ENCODE results near the gene SF1.

Gene SF1

DNA sequence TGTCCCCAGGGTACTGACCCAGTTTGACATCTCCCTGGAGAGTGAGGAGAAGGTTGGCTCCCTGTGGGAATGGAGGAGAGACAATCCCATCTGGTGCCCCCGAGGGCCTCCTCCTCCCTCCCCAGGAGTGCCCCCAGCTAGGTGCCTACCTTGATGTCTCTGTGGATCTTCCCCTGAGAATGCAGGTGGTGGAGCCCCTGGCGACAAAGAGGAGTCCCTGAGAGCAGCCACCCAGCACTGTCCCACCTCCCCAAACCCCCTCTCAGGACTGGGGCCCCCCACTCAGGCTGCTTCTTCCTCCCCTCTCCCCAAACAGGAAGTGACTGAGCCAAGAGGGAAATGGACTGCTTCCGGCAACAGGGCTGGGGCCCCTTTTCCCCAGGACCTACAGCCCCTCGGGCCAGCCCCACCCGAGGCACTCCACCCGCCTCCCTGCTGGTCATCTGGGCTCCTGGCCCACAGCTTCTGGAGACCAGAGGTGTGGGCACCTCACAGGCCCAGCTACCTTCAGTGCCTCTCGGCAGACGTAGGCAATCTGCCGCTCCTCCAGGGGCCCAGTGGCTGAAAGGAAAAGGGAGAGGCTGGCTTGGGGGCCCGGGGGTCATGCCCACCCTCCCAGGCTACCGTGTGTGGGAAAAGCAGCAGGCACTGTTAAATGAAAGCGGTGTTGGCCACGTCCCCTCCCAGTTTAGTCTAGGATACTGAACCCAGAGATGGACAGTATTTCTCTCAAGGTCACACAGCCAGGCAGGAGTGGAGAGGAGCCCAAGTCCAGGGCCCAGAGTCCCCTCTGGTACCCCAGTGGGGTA lies 23.4 kb upstream of the SF1 start:
- no peak for DNase-seq (ENCODE audit: low read depth in 1 of 2, low spot score in 1 of 2)

GRCh38 chr11:64801158-64801464 lies 22.8 kb upstream of the SF1 start:
- no peak for DNase-seq (ENCODE audit: low read depth in 1 of 2, low spot score in 1 of 2)

- no peak for DNase-seq (ENCODE audit: low read depth in 1 of 2, low spot score in 1 of 2)
Observed at GRCh38 chr11:64800303-64801157, 22.2 kb upstream of the SF1 start.

DNA sequence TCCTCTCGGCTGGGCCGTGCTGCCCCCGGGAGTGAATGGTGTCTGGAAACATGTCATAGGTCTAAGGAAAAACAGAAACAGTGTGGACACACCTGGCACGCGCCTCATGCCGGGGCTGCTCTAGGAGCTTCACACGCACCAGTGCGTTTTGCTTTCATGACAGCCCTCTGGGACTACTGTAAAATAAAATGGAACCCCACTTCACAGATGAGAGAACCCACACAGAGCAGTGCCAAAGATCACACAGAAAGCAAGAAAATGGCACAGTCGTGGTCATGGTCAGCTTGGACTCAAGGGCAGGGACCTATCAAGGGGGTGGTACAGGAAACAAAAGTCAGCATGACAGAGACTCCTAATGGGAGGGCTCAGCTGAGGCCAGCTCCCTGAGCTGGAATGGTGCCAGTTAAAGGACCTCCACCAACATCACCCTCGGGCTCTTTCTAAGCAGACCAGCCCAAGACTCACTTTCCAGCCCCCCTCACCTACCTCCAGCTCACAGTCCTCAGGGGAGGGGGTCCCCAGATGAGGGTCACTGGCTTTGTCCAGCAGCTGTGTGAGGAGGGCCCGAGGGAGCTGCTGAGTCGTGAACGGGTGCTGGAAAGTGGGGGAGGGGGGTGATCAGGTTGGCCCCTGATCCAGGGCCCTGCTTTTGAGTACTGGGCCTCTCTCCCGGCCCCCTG lies 21.4 kb upstream of the SF1 start:
- no peak for DNase-seq (ENCODE audit: low read depth in 1 of 2, low spot score in 1 of 2)

DNA sequence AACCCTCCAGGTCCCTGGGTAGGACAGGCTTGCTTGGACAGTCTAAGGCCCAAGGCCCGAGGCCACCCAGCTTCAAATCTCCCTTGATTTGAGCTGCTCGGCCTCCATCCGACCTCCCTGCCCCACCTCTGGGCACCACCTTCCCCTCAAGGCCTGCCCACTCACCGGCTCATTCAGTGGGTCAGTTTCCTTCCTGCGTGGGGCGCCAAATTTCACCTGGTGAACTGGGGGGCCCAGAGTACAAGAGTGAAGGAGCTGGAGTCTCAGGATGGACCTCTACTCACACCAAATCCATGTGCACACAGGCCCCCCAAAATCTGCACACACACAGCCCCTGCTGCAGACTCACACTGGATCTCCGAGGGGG lies 20.9 kb upstream of the SF1 start:
- DNase-seq (ENCODE audit: low read depth in 1 of 2, low spot score in 1 of 2), result no peak

DNA sequence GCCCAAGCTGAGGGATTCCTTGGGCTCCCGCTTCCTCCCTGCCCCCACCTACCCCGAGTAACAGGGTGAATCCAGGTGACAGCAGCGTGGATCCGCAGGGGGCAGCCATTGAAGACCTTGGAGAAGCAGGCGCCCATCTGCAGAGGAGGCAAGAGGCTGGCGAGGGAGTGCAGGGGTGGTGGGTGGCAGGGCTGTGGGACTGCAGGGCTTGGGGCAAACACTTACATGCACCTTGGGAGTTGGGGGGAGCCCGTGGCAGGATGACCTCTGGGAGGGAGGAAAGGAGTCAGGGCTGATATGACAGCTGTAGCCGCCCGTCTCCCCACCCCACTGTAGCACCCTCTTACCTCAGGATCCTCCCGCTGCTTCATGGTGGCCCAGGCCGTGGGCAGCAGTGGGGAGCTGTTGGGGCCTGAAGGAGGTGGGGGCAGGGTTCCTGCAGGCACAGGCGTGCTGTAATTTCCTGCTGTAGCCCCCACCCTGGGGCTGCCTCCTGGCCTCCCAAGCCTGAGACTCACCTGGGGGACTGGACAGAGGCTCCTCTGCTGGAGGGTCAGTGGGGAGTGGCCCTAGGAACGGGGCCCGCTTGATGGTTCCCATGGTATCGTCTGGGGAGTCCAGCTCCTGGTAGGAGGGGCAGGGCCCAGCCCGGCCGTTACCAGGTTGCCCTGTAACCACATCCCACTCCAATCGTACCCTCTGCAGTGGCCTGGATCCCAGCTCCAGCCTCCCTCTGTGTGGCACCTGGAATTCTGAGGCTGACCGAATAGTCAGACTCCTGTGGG lies 18.6 kb upstream of the SF1 start:
- no peak for DNase-seq (ENCODE audit: low read depth in 1 of 2, low spot score in 1 of 2)

DNA sequence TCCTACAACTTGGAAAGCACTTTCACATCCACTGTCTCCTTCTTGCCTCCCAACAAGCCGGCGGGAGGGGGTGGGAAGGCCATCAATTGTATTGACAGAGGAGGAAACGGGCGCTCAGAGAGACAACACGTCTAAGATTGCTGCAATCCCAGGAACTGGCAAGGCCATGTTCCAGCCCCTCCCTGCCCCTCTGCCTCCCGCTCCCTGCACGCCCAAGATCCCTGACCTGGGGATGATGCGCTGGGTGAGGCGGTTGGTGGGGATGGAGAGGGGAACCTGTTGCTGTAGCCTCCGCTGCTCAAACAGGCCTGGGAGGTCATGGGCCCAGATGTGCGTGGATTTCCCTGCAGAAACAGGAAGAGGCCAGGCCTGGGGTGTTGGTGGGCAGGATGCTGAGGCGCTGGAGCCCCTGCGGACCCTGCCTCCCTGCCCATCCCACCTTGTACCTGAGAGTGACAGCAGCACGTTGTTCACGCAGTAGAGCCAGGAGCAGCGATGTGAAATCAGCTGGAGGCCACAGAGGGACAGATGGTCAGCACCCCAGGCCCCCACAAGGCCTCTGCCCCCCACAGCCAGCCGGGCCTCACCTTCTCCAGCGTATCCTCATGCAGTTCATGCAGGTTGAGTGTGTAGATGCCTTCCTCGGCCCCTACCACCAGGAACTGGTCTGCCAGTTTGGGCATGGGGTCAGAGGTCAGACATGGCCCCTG lies 17.9 kb upstream of the SF1 start:
- no peak for DNase-seq (ENCODE audit: low read depth in 1 of 2, low spot score in 1 of 2)

- no peak for DNase-seq (ENCODE audit: low read depth in 1 of 2, low spot score in 1 of 2)
Observed at GRCh38 chr11:64794526-64794925, 16.2 kb upstream of the SF1 start.

GRCh38 chr11:64793271-64794160 lies 15.2 kb upstream of the SF1 start:
- DNase-seq (ENCODE audit: low read depth in 1 of 2, low spot score in 1 of 2), result no peak

- no peak for DNase-seq (ENCODE audit: low read depth in 1 of 2, low spot score in 1 of 2)
Observed at GRCh38 chr11:64792482-64792881, 14.1 kb upstream of the SF1 start.

- DNase-seq (ENCODE audit: low read depth in 1 of 2, low spot score in 1 of 2), result no peak
Observed at GRCh38 chr11:64791781-64792291, 13.5 kb upstream of the SF1 start.

- DNase-seq (ENCODE audit: low read depth in 1 of 2, low spot score in 1 of 2), result no peak
Observed at GRCh38 chr11:64790205-64791095, 12.1 kb upstream of the SF1 start.

GRCh38 chr11:64789331-64790204 lies 11.2 kb upstream of the SF1 start:
- no peak for DNase-seq (ENCODE audit: low read depth in 1 of 2, low spot score in 1 of 2)

GRCh38 chr11:64788321-64789215 lies 10.2 kb upstream of the SF1 start:
- DNase-seq (ENCODE audit: low read depth in 1 of 2, low spot score in 1 of 2), result no peak

DNA sequence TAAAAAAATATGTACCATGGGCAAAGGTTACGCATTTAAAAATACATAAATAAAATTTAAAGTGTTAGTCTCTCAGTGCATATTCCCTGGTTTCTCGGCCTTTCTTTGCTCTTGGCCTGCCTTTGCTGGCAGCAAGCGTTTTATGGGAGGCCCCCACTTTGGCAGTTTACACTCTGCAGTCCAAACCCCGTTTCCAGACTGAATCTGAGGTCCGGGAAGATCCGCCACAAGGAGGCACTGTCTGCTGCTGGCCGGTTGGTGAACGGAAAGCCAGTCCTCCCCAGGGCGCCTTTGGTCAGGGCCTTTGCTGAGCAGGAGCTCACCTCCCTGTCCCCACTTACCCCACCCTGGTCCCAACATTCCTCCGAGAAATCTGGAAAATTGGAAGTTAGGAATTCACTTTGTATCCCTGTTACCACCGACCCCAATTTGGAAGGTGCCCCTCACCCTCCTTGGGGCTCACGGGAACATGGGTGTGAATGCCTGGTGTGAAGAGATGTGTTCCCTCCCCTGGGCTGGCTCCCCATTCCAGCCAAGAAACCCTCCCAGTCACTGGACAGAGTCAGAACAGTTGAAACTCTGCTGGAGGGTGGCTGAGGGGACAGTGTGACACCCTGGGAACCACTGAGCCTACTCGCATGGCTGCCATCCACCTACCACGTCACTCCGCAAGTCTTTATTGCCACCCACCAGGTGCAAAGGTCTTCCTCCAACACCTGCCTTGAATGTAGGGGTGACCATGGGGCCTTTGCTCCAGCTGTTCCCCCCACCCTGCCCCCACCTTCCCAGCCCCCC lies 9.4 kb upstream of the SF1 start:
- peak in 1 of 2 donors; percentile 47 for DNase-seq (ENCODE audit: low read depth in 1 of 2, low spot score in 1 of 2)

- no peak for DNase-seq (ENCODE audit: low read depth in 1 of 2, low spot score in 1 of 2)
Observed at GRCh38 chr11:64786308-64786707, 8.0 kb upstream of the SF1 start.
